DMS79 (cell line): ENCODE data around the gene RGMB.

Experiments used
- DNase-seq: peaks from one replicate; lab custom pipeline; 2025; lab: John Stamatoyannopoulos, UW

Gene RGMB

GRCh38 chr5:98785244-98785643 is 11.8 kb downstream of the RGMB start:
- no peak for DNase-seq

GRCh38 chr5:98786191-98786853 is 12.9 kb downstream of the RGMB start:
- no peak for DNase-seq

- DNase-seq, result no peak
These were observed 13.8 kb downstream of the RGMB start for GRCh38 chr5:98787131-98787719.

GRCh38 chr5:98789029-98789428 is 15.6 kb downstream of the RGMB start:
- no peak for DNase-seq

GRCh38 chr5:98791001-98791519 is 17.6 kb downstream of the RGMB start:
- DNase-seq, result no peak

GRCh38 chr5:98791898-98792580 is 18.6 kb downstream of the RGMB start:
- DNase-seq, result no peak

GRCh38 chr5:98793223-98793622 is 19.8 kb downstream of the RGMB start:
- DNase-seq, result no peak

GRCh38 chr5:98794001-98794400 is 20.5 kb downstream of the RGMB start:
- no peak for DNase-seq

GRCh38 chr5:98794414-98795080 is 21.1 kb downstream of the RGMB start:
- DNase-seq, result no peak

- no peak for DNase-seq
These were observed 21.8 kb downstream of the RGMB start for GRCh38 chr5:98795243-98795642.

GRCh38 chr5:98796197-98796972 is 22.9 kb downstream of the RGMB start:
- DNase-seq, result no peak

GRCh38 chr5:98798371-98798770 is 24.9 kb downstream of the RGMB start:
- no peak for DNase-seq

GRCh38 chr5:98798847-98799246 is 25.4 kb downstream of the RGMB start:
- DNase-seq, result no peak

- DNase-seq, result no peak
These were observed 30.6 kb downstream of the RGMB start for GRCh38 chr5:98804066-98804465.

- no peak for DNase-seq
These were observed 31.6 kb downstream of the RGMB start for GRCh38 chr5:98805070-98805469.

GRCh38 chr5:98807806-98808205 is 34.3 kb downstream of the RGMB start:
- no peak for DNase-seq

GRCh38 chr5:98810206-98810605 is 36.7 kb downstream of the RGMB start:
- DNase-seq, result no peak

GRCh38 chr5:98813755-98814154 is 40.3 kb downstream of the RGMB start:
- DNase-seq, result no peak

- DNase-seq, result no peak
These were observed 43.2 kb downstream of the RGMB start for GRCh38 chr5:98816582-98817222.

GRCh38 chr5:98825582-98826375 is 52.3 kb downstream of the RGMB start:
- DNase-seq, result no peak

GRCh38 chr5:98827161-98827560 is 53.7 kb downstream of the RGMB start:
- DNase-seq, result no peak
